NT2/D1 (cell line): Measurements from ENCODE around the gene MACF1.

Experiments
- SUZ12 ChIP-seq: IDR thresholded peaks from 2 replicates; pipeline ENCODE4 v1.6.1; 2011; ENCODE audit not compliant: insufficient read length, insufficient read depth; ENCODE audit errors: extremely low read depth
- ZNF274 ChIP-seq: IDR thresholded peaks from 2 replicates; pipeline ENCODE4 v1.6.1; 2011; ENCODE audit warnings: mild to moderate bottlenecking, low read depth, low read length

DNA sequence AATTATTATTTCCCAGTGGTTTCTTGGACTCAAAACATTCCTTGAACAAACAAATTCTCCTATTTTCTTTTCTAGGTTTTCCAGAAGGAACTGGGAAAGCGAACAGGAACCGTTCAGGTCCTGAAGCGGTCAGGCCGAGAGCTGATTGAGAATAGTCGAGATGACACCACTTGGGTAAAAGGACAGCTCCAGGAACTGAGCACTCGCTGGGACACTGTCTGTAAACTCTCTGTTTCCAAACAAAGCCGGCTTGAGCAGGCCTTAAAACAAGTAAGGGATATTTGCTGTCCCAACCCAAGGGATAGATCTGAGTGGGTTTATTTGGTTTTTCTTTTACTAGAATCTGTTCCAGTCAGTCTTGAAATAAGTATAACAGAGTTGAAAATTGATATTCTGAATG is 247.6 kb downstream of the MACF1 start:
- TF ChIP-seq SUZ12 (no peak), ZNF274 (no peak)
